Gastrocnemius medialis (tissue), 4 donors: Measurements from ENCODE around the gene RNF41.

Source experiments
- POLR2A ChIP-seq, 2 donors: fragments of 450-650 bp; IDR thresholded peaks; one replicate each; pipeline ENCODE4 v1.6.1; 2017; ENCODE audit warnings: antibody characterized with exemption in 2 of 2, mild to moderate bottlenecking in 2 of 2, moderate library complexity in 2 of 2
- TF ChIP-seq, protein P1 (sequence below), 5 experiments: fragments of 450-650 bp in 3 of 5; fragments of 200-600 bp in 2 of 5; sonication (generic) in 2 of 5; IDR thresholded peaks in 4 of 5; conservative IDR thresholded peaks in 1 of 5; 1 replicate in 4 of 5; 2 replicates in 1 of 5; pipeline ENCODE4 v1.5.1; 2016 to 2019; ENCODE audit warnings: antibody characterized with exemption in 5 of 5, mild to moderate bottlenecking in 3 of 5, moderate library complexity in 3 of 5

GRCh38 chr12:56256326-56256960 lies 34.7 kb upstream of the RNF41 start:
- TF ChIP-seq, protein P1, sequence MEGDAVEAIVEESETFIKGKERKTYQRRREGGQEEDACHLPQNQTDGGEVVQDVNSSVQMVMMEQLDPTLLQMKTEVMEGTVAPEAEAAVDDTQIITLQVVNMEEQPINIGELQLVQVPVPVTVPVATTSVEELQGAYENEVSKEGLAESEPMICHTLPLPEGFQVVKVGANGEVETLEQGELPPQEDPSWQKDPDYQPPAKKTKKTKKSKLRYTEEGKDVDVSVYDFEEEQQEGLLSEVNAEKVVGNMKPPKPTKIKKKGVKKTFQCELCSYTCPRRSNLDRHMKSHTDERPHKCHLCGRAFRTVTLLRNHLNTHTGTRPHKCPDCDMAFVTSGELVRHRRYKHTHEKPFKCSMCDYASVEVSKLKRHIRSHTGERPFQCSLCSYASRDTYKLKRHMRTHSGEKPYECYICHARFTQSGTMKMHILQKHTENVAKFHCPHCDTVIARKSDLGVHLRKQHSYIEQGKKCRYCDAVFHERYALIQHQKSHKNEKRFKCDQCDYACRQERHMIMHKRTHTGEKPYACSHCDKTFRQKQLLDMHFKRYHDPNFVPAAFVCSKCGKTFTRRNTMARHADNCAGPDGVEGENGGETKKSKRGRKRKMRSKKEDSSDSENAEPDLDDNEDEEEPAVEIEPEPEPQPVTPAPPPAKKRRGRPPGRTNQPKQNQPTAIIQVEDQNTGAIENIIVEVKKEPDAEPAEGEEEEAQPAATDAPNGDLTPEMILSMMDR (IDR thresholded peaks at IDR 0.05 in 4 of 5, conservative IDR thresholded peaks at IDR 0.05 in 1 of 5): no peak
- no peak for TF ChIP-seq POLR2A (IDR thresholded peaks at IDR 0.05)
